ENCODE measurements around the gene TBC1D9B.
A peak's percentile ranks its signal among the peaks of the same experiment; 100 is the strongest.

Gene TBC1D9B

DNA sequence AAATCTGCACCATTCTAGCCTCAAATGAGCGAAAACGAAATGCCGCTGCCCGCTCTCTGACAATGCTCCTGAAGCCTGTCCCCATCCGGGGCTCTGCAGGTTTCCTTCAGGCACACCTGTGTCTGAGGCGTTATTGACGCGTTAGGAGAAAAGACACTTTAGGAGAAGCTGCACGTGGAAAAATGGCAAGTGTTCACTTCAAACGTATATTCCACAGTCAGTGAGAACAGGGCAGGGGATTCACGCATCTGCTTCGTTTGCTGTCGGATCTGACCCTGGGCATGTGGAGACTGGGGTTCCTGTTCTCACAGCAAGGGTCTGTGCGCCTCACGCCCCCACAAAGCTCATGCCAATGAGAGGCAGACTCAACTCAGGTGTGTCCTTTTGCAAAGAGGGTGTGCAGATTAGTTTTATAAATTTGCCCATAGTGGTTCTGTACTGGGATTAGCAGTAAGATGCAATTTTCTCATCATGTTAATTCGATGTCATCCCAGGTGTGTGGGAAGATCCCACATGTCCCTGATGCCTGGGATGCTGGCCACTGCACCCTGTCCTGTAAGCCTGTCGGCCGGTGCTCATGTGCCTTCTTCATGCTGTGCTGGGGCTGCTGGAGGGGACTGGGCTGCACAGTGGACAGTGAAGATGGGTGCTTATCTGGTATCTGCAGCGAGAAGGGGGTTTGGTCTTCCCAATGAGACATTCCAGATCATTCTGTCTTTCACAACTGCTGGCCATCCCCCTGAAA, 11.2 kb upstream of the TBC1D9B start:
- H3K79me2 ChIP-seq (ENCODE audit: low read length) = no peaks in the 10 kb centered on the region
- no peak for TF ChIP-seq EZH2phosphoT487 (IDR thresholded peaks at IDR 0.05; ENCODE audit: low read depth)
- TF ChIP-seq, protein P1, sequence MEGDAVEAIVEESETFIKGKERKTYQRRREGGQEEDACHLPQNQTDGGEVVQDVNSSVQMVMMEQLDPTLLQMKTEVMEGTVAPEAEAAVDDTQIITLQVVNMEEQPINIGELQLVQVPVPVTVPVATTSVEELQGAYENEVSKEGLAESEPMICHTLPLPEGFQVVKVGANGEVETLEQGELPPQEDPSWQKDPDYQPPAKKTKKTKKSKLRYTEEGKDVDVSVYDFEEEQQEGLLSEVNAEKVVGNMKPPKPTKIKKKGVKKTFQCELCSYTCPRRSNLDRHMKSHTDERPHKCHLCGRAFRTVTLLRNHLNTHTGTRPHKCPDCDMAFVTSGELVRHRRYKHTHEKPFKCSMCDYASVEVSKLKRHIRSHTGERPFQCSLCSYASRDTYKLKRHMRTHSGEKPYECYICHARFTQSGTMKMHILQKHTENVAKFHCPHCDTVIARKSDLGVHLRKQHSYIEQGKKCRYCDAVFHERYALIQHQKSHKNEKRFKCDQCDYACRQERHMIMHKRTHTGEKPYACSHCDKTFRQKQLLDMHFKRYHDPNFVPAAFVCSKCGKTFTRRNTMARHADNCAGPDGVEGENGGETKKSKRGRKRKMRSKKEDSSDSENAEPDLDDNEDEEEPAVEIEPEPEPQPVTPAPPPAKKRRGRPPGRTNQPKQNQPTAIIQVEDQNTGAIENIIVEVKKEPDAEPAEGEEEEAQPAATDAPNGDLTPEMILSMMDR (IDR thresholded peaks at IDR 0.05; ENCODE audit: low read depth, low read length) = no peak
- H4K20me1 ChIP-seq (ENCODE audit: insufficient read depth, low read length) = no peaks in the 10 kb centered on the region
- no peak overlapping the region for H3K27ac ChIP-seq (ENCODE audit: low read length)
- peaks cover 3% of the 10 kb centered on the region for H3K36me3 ChIP-seq (replicated peaks; ENCODE audit: low read depth, low read length)
- no peak overlapping the region for H3K9ac ChIP-seq (ENCODE audit: low read length)
- 0 out of 2 replicates have a peak, but pooled peaks cover 3% of the 10 kb centered on the region for H3K9me3 ChIP-seq (ENCODE audit: insufficient read depth, low read length)
- H3K4me1 ChIP-seq (ENCODE audit: low read length) = peaks cover 55% of the 10 kb centered on the region
- no peak overlapping the region for H3K4me2 ChIP-seq (ENCODE audit: low read length)
- H3K4me3 ChIP-seq (ENCODE audit: low read length) = no peak overlapping the region
- no peaks in the 10 kb centered on the region for H3K27me3 ChIP-seq (ENCODE audit: low read depth, low read length)
- H2AFZ ChIP-seq (ENCODE audit: low read depth, low read length) = no peak overlapping the region

DNA sequence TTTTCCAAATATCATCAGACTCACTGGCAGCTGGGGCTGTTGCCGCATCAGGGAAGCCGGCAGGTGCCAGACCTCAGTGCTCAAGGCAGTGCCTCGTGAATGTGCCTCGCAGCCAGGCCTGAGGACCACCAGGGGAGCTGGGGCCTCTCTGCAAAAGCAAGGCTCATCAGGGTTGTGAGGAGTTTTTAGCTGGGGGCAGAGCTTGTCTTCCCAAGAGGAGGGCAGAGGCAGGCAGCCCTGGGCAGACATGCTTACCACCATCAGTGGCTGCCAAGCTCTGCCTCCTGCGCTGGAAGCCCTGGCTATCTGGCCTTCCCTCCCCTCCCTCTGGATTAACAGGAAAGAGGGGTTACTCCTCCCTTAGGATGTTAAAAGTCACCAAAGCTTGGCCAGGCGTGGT, 8.8 kb upstream of the TBC1D9B start:
- Histone ChIP-seq H3K9me3 (ENCODE audit: insufficient read depth, low read length) (no peaks in the 10 kb centered on the region), H3K4me2 (ENCODE audit: low read length) (peak overlapping the region; percentile 44), H3K4me1 (ENCODE audit: low read length) (peaks cover 47% of the 10 kb centered on the region), H3K27me3 (ENCODE audit: low read depth, low read length) (no peaks in the 10 kb centered on the region), H3K27ac (ENCODE audit: low read length) (peak overlapping the region; percentile 56), H2AFZ (ENCODE audit: low read depth, low read length) (peak overlapping the region; percentile 30; the same call in 1 of the 2 replicates), H3K79me2 (ENCODE audit: low read length) (no peaks in the 10 kb centered on the region), H3K36me3 (replicated peaks; ENCODE audit: low read depth, low read length) (no peaks in the 10 kb centered on the region), H3K9ac (ENCODE audit: low read length) (peak overlapping the region; percentile 34; the same call in 1 of the 2 replicates), H3K4me3 (ENCODE audit: low read length) (peak overlapping the region; percentile 12; the same call in 1 of the 2 replicates), H4K20me1 (ENCODE audit: insufficient read depth, low read length) (no peaks in the 10 kb centered on the region)
- TF ChIP-seq, protein P1 (IDR thresholded peaks at IDR 0.05; ENCODE audit: low read depth, low read length) = no peak
- no peak for TF ChIP-seq EZH2phosphoT487 (IDR thresholded peaks at IDR 0.05; ENCODE audit: low read depth)

DNA sequence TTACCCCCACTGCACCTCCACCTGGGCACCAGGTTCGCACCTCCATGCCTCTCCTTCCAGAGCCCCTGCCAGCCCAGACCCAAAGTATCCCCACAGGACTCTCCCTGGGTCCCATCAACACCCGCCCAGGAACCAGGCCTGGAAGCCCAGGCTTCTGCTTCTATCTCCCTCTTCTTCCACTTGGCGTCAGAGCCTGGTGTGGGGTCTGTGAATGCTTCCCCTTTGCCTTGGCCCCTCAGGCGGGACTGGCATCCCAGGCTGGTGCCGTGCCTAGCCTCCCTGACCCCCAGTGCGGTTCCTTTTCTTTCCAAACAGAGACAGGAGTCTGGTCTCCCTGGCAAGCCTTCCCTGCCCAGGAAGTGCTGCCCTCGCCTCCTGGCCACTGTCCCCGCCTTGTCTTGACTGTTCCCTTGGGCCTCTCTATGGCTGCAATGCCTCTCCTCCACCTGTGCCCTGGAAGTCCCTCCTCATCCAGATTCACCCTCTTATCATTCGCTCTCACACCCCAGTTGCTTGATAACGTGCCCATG, 7.8 kb upstream of the TBC1D9B start:
- H3K9ac ChIP-seq (ENCODE audit: low read length) = peak overlapping the region; percentile 6; the same call in 1 of the 2 replicates
- no peaks in the 10 kb centered on the region for H3K27me3 ChIP-seq (ENCODE audit: low read depth, low read length)
- H3K79me2 ChIP-seq (ENCODE audit: low read length) = no peaks in the 10 kb centered on the region
- no peaks in the 10 kb centered on the region for H3K9me3 ChIP-seq (ENCODE audit: insufficient read depth, low read length)
- peak overlapping the region; percentile 44 for H3K4me2 ChIP-seq (ENCODE audit: low read length)
- peak overlapping the region; percentile 56 for H3K27ac ChIP-seq (ENCODE audit: low read length)
- H4K20me1 ChIP-seq (ENCODE audit: insufficient read depth, low read length) = no peaks in the 10 kb centered on the region
- peak overlapping the region; percentile 41; the same call in 1 of the 2 replicates for H2AFZ ChIP-seq (ENCODE audit: low read depth, low read length)
- H3K4me1 ChIP-seq (ENCODE audit: low read length) = peaks cover 41% of the 10 kb centered on the region
- TF ChIP-seq, protein P1 (IDR thresholded peaks at IDR 0.05; ENCODE audit: low read depth, low read length) = no peak
- no peak for TF ChIP-seq EZH2phosphoT487 (IDR thresholded peaks at IDR 0.05; ENCODE audit: low read depth)
- no peak overlapping the region for H3K4me3 ChIP-seq (ENCODE audit: low read length)
- no peaks in the 10 kb centered on the region for H3K36me3 ChIP-seq (replicated peaks; ENCODE audit: low read depth, low read length)

DNA sequence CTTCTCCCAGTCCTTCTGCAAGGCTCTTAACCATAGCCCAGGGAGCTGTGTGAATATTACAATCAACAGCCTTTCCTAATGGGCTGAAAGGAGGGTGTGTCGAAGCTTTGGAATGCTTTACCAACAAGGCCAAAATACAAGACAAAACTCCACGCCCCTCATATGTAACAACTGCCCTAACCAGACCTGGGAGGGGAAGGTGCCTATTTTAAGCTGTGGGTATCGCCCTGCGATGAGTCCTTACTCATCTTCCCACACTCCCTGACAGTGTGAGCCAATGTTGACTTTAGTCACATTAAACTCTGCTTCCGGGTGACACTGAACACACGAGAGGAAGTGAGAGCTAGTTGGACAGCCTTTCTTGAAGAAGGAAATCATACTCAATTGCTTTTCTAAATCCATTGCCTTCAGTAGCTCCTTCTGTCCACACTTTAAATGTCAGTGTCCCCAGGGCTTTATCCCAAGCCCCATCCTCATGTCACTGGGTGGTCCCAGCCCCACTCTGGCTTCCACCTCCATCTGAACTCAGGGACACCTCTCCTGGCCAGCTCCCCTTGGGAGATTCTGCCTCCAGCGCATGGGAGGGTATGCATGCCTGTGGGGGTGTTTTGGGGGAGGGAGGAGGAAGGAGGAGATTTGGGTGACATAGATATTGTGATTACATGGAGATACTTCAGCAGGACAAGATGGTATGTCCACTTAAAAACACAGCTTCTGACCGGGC, 6.5 kb upstream of the TBC1D9B start:
- H3K27ac ChIP-seq (ENCODE audit: low read length) = peak overlapping the region; percentile 42
- H3K4me1 ChIP-seq (ENCODE audit: low read length) = peaks cover 41% of the 10 kb centered on the region
- H3K4me2 ChIP-seq (ENCODE audit: low read length) = peak overlapping the region; percentile 54
- H3K79me2 ChIP-seq (ENCODE audit: low read length) = no peaks in the 10 kb centered on the region
- no peaks in the 10 kb centered on the region for H3K9me3 ChIP-seq (ENCODE audit: insufficient read depth, low read length)
- H3K27me3 ChIP-seq (ENCODE audit: low read depth, low read length) = no peaks in the 10 kb centered on the region
- H3K9ac ChIP-seq (ENCODE audit: low read length) = peak overlapping the region; percentile 38; the same call in 1 of the 2 replicates
- H3K36me3 ChIP-seq (replicated peaks; ENCODE audit: low read depth, low read length) = no peaks in the 10 kb centered on the region
- TF ChIP-seq, protein P1 (IDR thresholded peaks at IDR 0.05; ENCODE audit: low read depth, low read length) = no peak
- no peak for TF ChIP-seq EZH2phosphoT487 (IDR thresholded peaks at IDR 0.05; ENCODE audit: low read depth)
- no peaks in the 10 kb centered on the region for H4K20me1 ChIP-seq (ENCODE audit: insufficient read depth, low read length)
- peak overlapping the region; percentile 78 for H2AFZ ChIP-seq (ENCODE audit: low read depth, low read length)
- peak overlapping the region; percentile 12; the same call in 1 of the 2 replicates for H3K4me3 ChIP-seq (ENCODE audit: low read length)
